ENCODE measurements around the gene SHC1. TPM values are rescaled to one million over a fixed set of nuclear protein-coding genes. Genes with fewer than 3 reads are reported as not detected.

SHC1 gene
- 248 and 273 TPM in 2 replicates for total RNA-seq

GRCh38 chr1:154970631-154971340, at the start of gene SHC1:
Gene SHC1 (minus strand): TSS chr1:154970747. CDS start chr1:154970526, 221 bp downstream.

GRCh38 chr1:155002464-155003226, 32.1 kb upstream of the SHC1 start, which contains the start of gene ZBTB7B:
Gene ZBTB7B (plus strand): TSS chr1:155002802. CDS start chr1:155014661, 11,859 bp downstream.

GRCh38 chr1:154993572-154994268, 23.2 kb upstream of the SHC1 start, which contains the start of gene LENEP:
Gene LENEP (plus strand): TSS chr1:154993586. CDS start chr1:154993608, 22 bp downstream.

GRCh38 chr1:154982897-154983648, 12.5 kb upstream of the SHC1 start, which contains the start of gene FLAD1:
Gene FLAD1 (plus strand): TSS chr1:154983344. CDS start chr1:154983695, 351 bp downstream.

GRCh38 chr1:154974102-154974807, 3.7 kb upstream of the SHC1 start, which contains the start of gene CKS1B:
Gene CKS1B (plus strand): TSS chr1:154974681. CDS start chr1:154974746, 65 bp downstream.

GRCh38 chr1:154961207-154962155, 9.1 kb downstream of the SHC1 start, which contains the start of gene PYGO2:
Gene PYGO2 (minus strand): TSS chr1:154961782. CDS start chr1:154961576, 206 bp downstream.

GRCh38 chr1:154955718-154956543, 14.6 kb downstream of the SHC1 start, which contains the start of gene PBXIP1:
Gene PBXIP1 (minus strand): TSS chr1:154956099. CDS start chr1:154953721, 2,378 bp downstream.

GRCh38 chr1:154936555-154937084, 33.9 kb downstream of the SHC1 start, which contains the start of gene PMVK:
Gene PMVK (minus strand): TSS chr1:154936719. CDS start chr1:154936685, 34 bp downstream.

Small RNAs within 50 kb of the gene (small RNA-seq; reads per million reads assigned to genes)
- not detected for gene MIR4258
- not detected for gene RF00017

Other genes starting within 250 kb of the SHC1 start
- gene KCNN3, start 100.5 kb downstream of the SHC1 start, total RNA-seq: 0.40 and 0.93 TPM in 2 replicates
- gene PMVK, start 34.0 kb downstream of the SHC1 start, total RNA-seq: 9.2 and 10.5 TPM in 2 replicates
- 41.5 and 42.0 TPM in 2 replicates for gene PBXIP1, start 14.6 kb downstream of the SHC1 start, total RNA-seq
- gene PYGO2, start 9.0 kb downstream of the SHC1 start, total RNA-seq: 11.3 and 12.6 TPM in 2 replicates
- 116 and 126 TPM in 2 replicates for gene CKS1B, start 3.9 kb upstream of the SHC1 start, total RNA-seq
- 21.6 and 22.3 TPM in 2 replicates for gene FLAD1, start 12.6 kb upstream of the SHC1 start, total RNA-seq
- 0.40 TPM in 1 of 2 replicates, not detected in the other for gene LENEP, start 22.8 kb upstream of the SHC1 start, total RNA-seq
- gene ZBTB7B, start 32.1 kb upstream of the SHC1 start, total RNA-seq: 10.2 and 15.0 TPM in 2 replicates
- 0.29 TPM in 1 of 2 replicates, not detected in the other for gene DCST2, start 63.0 kb upstream of the SHC1 start, total RNA-seq
- gene DCST1, start 63.1 kb upstream of the SHC1 start, total RNA-seq: not detected in 2 replicates
- 172 and 268 TPM in 2 replicates for gene ADAM15, start 80.6 kb upstream of the SHC1 start, total RNA-seq
- 4.0 and 7.0 TPM in 2 replicates for gene EFNA4, start 93.0 kb upstream of the SHC1 start, total RNA-seq
- gene EFNA3, start 108.1 kb upstream of the SHC1 start, total RNA-seq: 0.66 and 1.9 TPM in 2 replicates
- 30.5 and 45.1 TPM in 2 replicates for gene EFNA1, start 157.1 kb upstream of the SHC1 start, total RNA-seq
- 24.3 and 39.1 TPM in 2 replicates for gene SLC50A1, start 165.1 kb upstream of the SHC1 start, total RNA-seq
- 23.7 and 37.9 TPM in 2 replicates for gene DPM3, start 169.8 kb upstream of the SHC1 start, total RNA-seq
- 77.7 and 105 TPM in 2 replicates for gene KRTCAP2, start 202.6 kb upstream of the SHC1 start, total RNA-seq
- gene TRIM46, start 203.1 kb upstream of the SHC1 start, total RNA-seq: 5.7 and 7.2 TPM in 2 replicates
- gene THBS3, start 237.2 kb upstream of the SHC1 start, total RNA-seq: 8.5 and 9.1 TPM in 2 replicates
- 36.7 and 43.9 TPM in 2 replicates for gene MTX1, start 237.9 kb upstream of the SHC1 start, total RNA-seq

All from thoracic aorta endothelial cell (primary cell).